NCI-H524 treated with DMSO at 0.1 percent for 48 hours (cell line): ENCODE results near the gene ELF1.

Experiments used
- DNase-seq: peaks from one replicate; lab custom pipeline; 2025; lab: John Stamatoyannopoulos, UW

The ELF1 gene

DNA sequence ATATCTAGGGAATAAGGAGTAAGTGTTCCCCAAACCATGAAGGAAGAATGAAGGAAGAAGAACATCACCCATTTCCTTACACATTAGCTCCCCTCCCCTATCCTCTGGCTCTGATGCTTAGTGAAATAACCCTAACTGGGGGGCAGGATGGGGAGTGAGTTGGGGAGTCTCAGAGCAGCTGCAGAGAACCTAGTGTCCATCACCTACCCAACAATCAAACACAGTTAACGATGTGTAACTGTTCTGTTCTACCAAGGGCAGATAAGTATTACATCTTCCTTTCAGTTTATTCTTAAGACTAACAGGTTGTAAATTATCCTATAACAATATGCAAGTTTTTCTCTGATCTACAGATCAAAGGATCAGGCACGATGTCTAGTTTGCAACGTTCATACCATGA, 12.8 kb downstream of the ELF1 start:
- DNase-seq = no peak

GRCh38 chr13:41005704-41006103, 13.4 kb downstream of the ELF1 start:
- DNase-seq = no peak

DNA sequence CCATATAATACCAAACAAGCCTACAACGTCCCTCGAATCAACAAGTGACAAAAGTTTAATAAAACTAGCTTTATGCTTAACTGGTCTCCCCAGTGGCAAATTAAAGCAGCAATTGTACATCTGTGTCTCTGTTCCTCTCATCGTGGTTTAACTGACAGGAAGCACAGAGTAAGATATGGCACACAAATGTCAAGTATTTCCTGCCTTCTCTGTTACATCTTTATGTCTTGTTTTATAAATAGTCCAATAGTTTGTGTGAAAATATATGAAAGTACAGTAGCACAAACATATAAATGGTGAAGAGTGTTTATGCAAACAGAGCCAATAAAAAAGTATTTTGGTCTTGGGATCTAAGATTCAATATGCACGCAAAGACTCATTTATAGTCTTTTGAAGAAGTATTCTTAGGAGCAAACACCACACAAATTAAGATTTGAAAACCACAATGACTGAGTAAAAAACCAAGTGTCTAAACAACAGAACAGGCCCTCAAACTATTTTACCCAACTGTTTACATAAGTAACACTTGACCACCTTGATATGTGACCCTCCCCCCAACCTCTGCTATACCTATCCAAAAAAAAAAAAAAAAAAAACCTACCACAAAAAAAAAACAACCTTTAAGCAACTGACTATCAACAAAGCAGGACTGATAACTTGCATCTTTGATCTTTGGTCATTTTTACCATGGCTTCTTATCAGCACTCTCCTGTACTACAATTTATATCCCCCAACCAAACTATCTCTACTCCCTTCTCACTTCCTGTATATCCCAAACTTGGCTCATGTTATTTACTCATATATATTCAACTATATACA, 14.0 kb downstream of the ELF1 start:
- no peak for DNase-seq

- DNase-seq = no peak
Observed at GRCh38 chr13:41002606-41003005, 16.5 kb downstream of the ELF1 start.

DNA sequence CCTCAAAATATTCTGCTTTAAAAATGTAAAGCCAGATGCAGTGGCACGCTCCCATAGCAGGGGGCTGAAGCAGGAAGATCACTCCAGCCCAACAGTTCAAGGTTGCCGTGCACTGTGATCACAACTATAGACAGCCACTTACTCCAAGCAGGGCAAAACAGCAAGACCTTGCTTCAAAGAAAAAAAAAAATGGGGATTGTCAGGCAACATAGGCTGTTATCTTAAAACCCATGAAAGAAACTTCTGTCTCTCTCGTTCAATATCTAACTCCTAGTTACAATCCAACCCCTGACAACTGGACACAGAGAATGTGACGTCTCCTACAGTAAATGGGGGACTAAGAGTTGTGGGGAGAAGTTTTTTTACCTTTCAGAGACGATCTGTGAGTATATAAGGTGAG, 17.4 kb downstream of the ELF1 start:
- DNase-seq = no peak

DNA sequence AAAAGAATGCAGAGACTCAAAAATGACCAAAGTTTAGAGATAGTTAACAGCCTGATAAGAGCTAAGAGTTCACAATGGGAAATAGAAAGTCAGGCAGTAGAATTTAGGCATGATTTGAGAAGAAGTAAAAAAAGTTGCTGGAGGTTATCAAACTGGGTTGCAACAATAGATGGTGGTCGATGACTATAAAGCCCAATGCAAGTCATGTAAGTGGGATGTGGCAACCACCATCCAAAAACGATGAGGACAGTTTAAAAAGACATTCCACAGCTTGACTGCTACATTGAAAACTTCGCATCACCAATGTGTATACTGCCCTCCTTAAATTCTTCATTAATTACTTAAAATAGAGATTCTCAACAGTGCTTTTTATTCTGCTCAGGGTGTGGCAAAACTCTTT, 19.7 kb downstream of the ELF1 start:
- DNase-seq = no peak

- no peak for DNase-seq
Observed at GRCh38 chr13:40996426-40997092, 22.6 kb downstream of the ELF1 start.

GRCh38 chr13:40995997-40996396, 23.1 kb downstream of the ELF1 start:
- no peak for DNase-seq

DNA sequence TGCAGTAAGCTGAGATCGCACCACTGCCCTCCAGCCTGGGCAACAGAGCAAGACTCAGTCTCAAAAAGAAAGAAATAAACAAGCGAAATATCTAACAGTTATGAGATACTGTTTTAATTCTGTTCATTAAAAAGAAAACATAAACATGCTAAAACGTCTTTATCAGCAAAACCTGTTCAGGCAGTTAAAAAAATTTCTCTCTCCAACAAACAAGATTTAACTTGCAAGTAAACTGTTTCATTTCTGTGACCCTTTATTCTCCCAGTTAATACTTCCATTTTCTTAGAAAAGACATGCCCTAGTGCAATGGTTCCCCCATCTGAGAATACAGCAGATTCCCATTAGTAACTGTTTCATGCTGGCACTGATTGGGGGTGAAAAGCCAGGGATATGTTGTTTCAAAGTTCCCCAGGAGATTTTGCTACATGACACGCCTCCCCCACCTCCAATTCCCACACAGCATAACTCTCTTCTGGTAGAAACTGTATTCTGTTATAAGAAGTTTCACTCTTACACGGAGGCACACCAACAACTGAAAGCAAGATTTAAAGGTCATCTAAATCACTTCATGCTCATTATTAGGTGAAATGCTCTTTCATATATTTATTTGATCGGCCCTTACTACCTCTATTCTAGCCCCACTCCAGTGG, 24.4 kb downstream of the ELF1 start:
- DNase-seq = no peak

DNA sequence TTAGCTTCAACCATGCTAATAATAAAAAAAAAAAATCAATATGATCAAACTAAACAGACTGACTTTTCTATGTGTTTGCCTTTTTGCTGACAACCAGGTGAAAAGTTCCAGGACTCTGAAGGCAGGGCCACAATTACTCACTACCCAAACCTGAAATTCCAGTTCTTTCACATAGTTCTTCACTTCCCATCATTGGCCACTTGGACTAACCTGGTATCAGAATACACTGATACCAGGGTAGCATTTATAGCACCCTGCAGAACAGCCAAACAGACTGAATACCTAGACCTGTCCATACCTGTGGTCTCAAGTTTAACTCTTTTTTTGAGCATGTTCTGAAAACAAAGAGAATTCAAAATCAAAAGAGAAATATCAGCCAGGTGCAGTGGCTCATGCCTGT, 25.1 kb downstream of the ELF1 start:
- DNase-seq = no peak

- DNase-seq = peak; percentile 40
Observed at GRCh38 chr13:40992678-40993518, 26.2 kb downstream of the ELF1 start.

- no peak for DNase-seq
Observed at GRCh38 chr13:40987606-40988280, 31.4 kb downstream of the ELF1 start.

DNA sequence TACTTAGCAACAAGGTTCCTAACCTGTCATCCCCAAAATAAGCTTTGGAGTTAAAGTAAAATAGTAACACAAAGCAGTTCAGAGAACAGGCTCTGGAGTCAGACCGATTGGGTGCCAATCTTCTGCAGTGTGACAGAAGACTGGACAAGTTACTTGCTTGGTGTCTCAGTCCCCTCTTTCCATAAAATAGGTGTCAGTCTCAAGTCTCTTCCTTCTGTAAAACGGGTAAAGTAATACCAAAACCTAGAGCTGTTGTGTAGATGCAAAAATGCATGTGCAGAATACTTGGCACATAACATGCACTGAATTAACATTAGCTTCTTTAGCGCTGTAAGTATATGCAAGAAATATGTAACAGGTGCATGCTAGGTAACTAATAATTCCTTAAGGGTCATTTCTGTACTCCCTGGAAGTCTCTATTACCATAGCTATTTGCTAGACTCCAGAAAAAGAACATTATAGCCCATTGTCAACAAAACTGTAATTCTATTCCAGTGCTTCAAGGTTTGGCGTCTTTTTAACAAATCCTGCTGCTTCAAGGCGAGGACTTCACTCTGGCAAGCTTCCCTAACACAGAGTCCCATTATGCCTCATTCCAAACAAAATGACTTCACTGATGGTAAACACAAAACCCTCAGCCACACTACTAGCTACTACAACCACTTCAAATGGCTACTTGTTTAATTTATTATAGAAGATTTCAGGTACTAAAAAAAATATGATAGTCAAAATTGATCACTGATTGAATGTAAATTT, 32.8 kb downstream of the ELF1 start:
- no peak for DNase-seq

DNA sequence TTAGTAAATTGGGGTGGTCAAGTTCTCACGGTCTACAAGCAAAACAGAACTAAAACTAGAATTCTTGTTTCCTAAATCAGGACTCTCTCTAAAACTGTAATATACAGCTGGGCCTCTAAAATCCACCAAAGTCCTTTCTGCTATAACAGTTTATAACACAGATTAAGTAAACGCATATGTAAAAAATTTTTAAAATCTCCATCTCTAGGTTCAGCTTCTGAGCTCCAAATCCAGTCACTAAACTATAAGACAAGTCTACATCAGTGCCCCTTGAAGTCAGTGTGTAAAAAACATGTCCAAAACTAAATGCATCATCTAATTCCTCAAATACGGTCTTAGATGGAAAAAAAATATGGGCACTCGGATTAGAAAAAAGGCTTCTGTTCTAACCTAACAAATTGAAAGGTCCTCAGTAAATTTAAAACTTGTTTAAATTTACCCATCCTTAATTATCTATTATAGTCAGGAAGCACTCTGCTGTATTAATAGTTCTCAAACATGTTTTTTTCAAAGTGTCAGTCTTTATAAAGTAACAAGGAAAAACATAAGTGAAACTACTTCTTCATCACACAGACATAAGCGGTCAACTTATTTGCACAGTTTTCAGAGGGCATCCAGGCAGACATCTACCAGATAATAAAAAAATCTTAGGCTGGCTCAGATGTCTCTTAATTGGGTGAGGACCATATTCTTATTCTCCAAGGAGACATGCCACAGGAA, 33.6 kb downstream of the ELF1 start:
- DNase-seq = no peak

DNA sequence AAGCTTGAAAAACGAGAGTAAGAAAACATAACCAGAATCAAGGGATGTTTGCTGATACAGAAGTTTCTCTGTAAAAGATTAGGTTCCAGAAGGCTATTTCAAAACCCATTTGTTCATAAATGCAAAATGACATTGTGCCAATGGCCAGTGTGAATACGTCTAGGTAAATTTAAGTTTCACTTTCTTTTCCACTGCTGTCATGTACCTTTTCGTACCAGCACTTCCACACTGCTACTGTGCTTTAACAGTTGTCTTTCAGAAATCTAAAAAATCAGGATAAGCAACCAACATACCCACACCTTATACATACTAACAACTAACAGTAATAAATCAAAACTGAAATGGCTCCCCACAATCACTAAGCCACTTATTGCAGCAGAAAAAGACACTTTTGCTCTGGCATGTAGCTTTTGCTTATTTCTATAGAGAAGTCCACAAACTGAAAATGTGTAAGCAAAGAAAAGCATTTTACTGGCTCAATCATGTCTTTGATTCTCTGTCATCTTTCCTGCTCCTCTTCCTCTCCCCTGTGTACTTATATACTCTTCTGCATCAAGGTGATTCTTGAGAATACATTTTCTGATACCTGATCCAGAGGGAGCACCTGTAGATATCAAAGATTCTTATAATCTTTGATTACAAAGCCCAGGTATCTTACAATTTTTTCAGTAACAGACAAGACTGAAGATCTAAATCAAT, 34.3 kb downstream of the ELF1 start:
- DNase-seq = no peak

GRCh38 chr13:40983725-40984667, 35.1 kb downstream of the ELF1 start:
- DNase-seq = no peak

DNA sequence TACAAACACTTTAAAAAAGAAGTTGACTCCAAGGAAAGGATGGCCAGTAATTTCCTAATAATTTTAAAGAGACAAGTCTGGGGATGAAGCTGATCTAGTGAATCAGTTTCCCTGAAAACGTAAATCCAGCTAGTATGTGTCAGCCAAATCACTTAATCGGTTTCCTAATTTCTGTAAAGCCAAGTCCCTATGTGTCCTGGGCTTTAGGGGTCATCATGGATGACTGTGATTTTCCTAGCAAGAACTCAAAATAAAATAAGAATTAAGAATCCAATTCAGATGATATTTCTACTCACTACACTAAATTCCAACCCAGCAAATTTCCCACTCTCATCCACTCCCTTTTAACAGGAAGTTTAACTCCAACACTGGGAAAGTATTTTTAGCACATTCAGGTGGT, 35.9 kb downstream of the ELF1 start:
- no peak for DNase-seq

GRCh38 chr13:40982772-40983171, 36.3 kb downstream of the ELF1 start:
- DNase-seq = no peak
